Effector memory CD4-positive, alpha-beta T cell (primary cell): ENCODE measurements around the gene COL23A1.

ENCODE experiments used
- DNase-seq, 3 donors: peaks; one replicate each; pipeline ENCODE4 v3.0.0-alpha.2; 2020
- H3K27ac ChIP-seq: 2 replicates; pipeline ENCODE4 v1.7.0; 2013; ENCODE audit warnings: mild to moderate bottlenecking, low read length, moderate library complexity; ENCODE audit not compliant: insufficient read depth, poor library complexity, severe bottlenecking
- H3K27me3 ChIP-seq: replicated peaks from 2 replicates; pipeline ENCODE4 v1.7.0; 2013; ENCODE audit warnings: mild to moderate bottlenecking, low read length; ENCODE audit not compliant: insufficient read depth, control insufficient read depth, poor library complexity, severe bottlenecking
- H3K36me3 ChIP-seq: 2 replicates; pipeline ENCODE4 v1.7.0; 2013; ENCODE audit warnings: mild to moderate bottlenecking, low read length, moderate library complexity; ENCODE audit not compliant: control insufficient read depth, insufficient read depth
- H3K4me1 ChIP-seq: 2 replicates; pipeline ENCODE4 v1.7.0; 2013; ENCODE audit warnings: low read length, mild to moderate bottlenecking; ENCODE audit not compliant: control insufficient read depth, insufficient read depth, poor library complexity, severe bottlenecking
- H3K4me3 ChIP-seq: 2 replicates; pipeline ENCODE4 v1.7.0; 2013; ENCODE audit warnings: low read length, low read depth, mild to moderate bottlenecking; ENCODE audit not compliant: insufficient read depth, poor library complexity, severe bottlenecking
- H3K9me3 ChIP-seq: 2 replicates; pipeline ENCODE4 v1.7.0; 2013; ENCODE audit warnings: mild to moderate bottlenecking, low read length, moderate library complexity; ENCODE audit not compliant: control insufficient read depth

Gene COL23A1

DNA sequence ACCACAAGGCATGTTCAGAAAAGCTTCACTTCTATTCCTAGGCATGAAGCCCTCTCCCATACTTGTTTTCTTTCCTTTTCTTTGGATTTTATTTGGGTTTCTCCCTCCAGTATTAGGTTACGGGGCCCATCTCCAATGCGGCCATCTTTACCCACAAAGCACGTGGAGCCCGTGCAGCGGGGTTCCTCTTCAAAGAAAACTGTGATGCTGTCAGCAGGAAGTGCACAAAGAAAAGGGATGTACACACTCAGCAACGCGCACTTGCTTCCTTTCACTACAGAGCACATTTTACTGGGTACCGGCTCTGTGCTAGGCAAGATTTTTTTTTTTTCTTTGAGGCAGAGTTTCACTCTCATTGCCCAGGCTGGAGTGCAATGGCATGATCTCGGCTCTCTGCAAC is 106.6 kb downstream of the COL23A1 start:
- DNase-seq: peak in 2 of 3 donors; percentile 3 to 10

DNA sequence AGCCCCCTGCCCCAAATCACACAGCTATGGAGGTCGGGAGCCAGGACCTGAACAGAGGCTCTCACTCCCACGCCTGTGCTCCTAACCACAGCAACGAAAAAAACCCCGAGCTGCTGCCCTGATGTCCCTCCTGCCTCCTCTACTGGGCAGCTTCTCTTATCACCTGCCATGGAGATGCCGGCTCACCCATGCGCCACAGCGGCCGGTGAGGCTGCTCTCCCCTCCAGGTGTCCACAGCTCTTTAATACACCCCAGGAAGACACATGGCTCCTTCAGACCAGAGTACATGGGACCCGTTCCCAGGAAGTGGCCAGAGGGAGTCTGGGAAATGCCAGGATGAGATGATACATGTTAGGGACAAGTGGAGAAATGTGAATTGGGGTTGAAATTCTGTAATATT is 110.9 kb downstream of the COL23A1 start:
- H3K4me3 ChIP-seq: no peak overlapping the region
- H3K4me1 ChIP-seq: peaks cover 2% of the 10 kb centered on the region
- peaks cover 8% of the 10 kb centered on the region for H3K27me3 ChIP-seq
- DNase-seq: no peak
- no peaks in the 10 kb centered on the region for H3K9me3 ChIP-seq
- H3K36me3 ChIP-seq: no peaks in the 10 kb centered on the region
- H3K27ac ChIP-seq: no peak overlapping the region

More for the DNA sequence above, 106.6 kb downstream of the COL23A1 start:
- Histone ChIP-seq H3K4me1 (peaks cover 2% of the 10 kb centered on the region), H3K27me3 (no peaks in the 10 kb centered on the region), H3K9me3 (no peaks in the 10 kb centered on the region), H3K27ac (no peak overlapping the region), H3K4me3 (no peak overlapping the region), H3K36me3 (no peaks in the 10 kb centered on the region)

DNA sequence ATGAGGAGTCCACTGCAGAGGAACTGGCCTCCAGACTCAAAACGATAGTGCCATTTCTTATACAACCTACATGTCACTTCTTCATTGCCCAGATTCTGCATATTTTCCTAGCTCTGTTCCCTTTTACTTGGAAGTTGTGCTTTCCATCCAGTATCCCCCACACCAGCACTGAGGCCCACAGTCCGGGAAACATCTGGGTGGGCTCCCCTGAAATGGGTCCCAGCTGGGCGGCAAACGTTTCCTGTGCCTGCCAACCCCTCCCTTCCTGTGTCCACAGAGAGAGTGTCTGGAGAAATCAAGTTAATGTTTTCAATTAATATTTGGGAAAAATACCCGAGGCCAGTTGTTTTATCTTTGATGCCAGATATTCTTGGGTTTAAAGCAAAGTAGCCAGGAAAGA is 111.8 kb downstream of the COL23A1 start:
- H3K27ac ChIP-seq: no peak overlapping the region
- H3K36me3 ChIP-seq: no peaks in the 10 kb centered on the region
- no peak overlapping the region for H3K4me3 ChIP-seq
- H3K9me3 ChIP-seq: no peaks in the 10 kb centered on the region
- no peak for DNase-seq
- no peaks in the 10 kb centered on the region for H3K4me1 ChIP-seq
- peaks cover 9% of the 10 kb centered on the region for H3K27me3 ChIP-seq

DNA sequence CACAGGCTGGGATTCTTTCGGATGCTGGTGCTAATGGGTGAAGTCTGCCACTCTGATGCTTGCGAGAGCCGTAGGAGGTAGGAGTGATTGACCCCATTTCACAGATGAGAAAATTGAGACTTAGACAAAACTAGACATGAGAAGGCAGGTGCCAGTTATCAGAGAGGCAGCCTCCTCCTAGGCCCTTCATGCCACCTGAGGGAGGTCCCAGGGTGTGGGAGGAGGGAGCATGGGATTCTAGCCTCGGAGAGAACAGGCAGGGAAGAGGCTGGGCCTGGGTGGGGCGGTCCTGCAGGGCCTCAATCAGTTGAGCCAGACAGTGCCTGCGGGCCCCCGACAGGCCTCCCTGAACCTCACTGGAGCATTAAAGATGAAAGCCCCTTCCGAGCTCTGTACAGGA is 112.4 kb downstream of the COL23A1 start:
- no peaks in the 10 kb centered on the region for H3K4me1 ChIP-seq

DNA sequence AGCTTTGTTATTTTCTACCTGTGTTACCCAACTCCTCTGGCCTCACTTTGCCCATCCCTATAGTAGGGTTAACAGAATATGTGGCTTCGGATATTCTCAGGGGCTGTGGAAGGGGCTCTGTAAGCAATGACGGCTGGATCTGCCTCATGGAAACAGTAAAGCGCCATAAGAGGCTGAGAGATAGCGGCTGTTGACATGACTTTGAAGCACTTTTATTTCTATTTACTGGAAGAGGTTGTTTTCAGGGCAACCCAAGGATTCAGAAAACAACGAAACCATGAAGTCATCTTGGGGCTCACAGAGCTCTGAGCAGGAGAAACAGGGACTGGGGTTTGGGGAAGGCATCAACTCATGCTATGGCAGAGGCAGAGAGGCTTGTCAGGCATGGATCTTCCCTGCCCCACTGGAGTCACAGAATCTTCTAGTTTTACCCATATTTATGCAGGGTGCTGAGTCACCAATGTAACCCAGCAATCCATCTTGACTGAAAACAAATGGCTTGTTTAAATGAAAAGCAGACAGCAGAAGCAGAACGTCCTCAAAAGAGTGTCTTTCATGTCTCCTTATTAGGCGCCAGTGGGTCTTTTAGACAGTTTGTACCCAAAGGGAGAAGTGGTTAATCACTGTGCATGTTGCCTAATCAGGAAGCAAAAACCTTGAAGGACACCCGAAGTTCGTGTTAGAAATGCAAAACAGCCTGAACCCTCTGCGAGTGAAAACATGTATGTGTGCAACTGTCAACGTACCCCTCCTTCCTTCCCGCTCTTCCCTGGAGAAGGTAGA is 113.0 kb downstream of the COL23A1 start:
- Histone ChIP-seq H3K36me3 (no peaks in the 10 kb centered on the region), H3K27ac (no peak overlapping the region), H3K4me3 (no peak overlapping the region), H3K9me3 (no peaks in the 10 kb centered on the region), H3K27me3 (peaks cover 9% of the 10 kb centered on the region), H3K4me1 (no peaks in the 10 kb centered on the region)
- no peak for DNase-seq

More for the DNA sequence above, 112.4 kb downstream of the COL23A1 start:
- Histone ChIP-seq H3K36me3 (no peaks in the 10 kb centered on the region), H3K27ac (no peak overlapping the region), H3K4me3 (no peak overlapping the region), H3K9me3 (no peaks in the 10 kb centered on the region), H3K27me3 (peaks cover 9% of the 10 kb centered on the region)
- DNase-seq: no peak

DNA sequence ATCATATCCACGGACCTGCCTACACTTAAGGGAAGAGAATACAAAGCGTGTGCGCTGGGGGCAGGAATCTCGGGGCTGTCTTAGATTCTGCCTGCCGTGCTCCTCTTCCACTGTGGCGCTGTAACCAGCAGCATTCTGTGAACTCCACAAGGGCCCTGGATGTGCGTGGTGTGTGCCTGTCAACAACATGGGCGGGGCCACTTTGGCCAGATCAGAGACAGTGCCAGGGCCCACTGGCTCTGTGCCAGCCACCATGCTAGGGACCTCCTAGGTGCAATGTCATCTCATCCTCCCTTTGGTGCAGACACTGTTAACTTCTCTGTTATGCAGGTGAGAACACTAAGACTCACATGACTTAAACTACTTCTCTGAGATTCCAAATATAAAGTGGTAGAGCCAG is 113.7 kb downstream of the COL23A1 start:
- peaks cover 9% of the 10 kb centered on the region for H3K27me3 ChIP-seq
- no peak for DNase-seq
- H3K36me3 ChIP-seq: no peaks in the 10 kb centered on the region
- no peak overlapping the region for H3K4me3 ChIP-seq
- no peak overlapping the region for H3K27ac ChIP-seq
- H3K4me1 ChIP-seq: no peaks in the 10 kb centered on the region
- H3K9me3 ChIP-seq: no peaks in the 10 kb centered on the region

DNA sequence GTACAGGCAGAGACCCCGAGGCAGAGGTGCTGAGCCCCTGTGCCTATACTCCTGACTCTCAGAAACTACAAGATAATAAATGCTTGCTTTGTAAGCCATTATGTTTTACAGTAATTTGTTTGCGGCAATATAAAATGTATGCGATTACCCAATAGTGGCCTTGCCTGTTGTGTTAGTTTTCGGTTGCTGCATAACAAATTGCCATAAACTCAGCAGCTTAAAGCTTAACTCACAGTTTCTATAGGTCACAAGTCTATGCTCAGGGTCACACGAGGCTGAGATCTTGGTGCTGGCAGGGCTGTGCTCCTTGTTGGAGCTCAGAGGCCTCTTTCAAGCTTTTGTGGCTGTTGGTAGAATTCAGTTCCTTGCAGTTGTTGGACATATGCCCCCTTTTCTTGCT is 114.8 kb downstream of the COL23A1 start:
- Histone ChIP-seq H3K4me1 (no peaks in the 10 kb centered on the region), H3K36me3 (no peaks in the 10 kb centered on the region), H3K27me3 (peaks cover 9% of the 10 kb centered on the region), H3K9me3 (no peaks in the 10 kb centered on the region), H3K4me3 (no peak overlapping the region), H3K27ac (no peak overlapping the region)
- DNase-seq: no peak

DNA sequence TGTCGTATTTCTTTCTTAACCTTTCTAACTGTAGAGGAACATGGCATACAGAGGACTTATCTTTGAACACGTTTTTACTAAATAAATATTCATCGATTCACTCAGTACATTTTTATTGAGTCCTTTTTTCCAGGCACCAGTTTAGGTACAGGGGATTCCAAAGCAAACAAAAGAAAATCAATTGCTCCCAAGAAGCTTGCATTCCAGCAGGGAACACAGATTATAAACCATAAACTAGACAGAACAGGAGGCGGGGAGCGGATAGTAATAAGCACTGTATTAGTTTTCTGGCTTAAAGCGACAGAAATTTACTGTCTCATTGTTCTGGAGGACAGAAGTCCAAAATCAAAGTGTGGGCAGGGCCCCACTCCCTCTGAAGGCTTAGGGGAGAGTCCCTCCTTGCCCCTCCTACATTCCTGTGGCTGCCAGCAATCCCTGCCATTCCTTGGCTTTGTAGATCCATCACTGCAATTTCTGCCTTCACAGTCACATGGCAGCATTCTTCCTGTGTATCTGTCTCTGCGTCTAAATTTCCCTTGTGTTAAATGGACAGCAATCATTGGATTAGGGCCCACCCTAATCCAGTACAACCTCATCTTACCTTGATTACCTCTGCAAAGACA is 115.5 kb downstream of the COL23A1 start:
- H3K4me1 ChIP-seq: no peaks in the 10 kb centered on the region

DNA sequence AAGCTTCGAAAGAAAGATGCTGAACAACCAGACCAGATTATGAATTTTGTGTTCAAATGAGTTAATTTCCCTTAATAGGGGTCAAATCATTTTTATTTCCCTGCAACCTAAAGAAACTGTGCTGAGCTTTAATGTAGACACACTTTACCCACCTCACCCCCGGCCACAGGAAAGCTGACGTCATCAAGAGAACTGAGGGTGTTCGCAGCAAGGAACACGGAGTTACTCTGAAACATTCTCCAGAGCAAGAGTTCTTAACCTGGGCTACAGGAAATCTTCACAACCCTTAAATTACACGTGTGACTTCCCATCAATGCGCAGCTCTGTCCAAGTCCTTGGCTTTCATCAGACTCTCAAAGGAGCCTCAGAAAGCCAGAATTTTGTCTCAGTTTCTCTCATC is 116.3 kb downstream of the COL23A1 start:
- Histone ChIP-seq H3K27me3 (peaks cover 9% of the 10 kb centered on the region), H3K27ac (no peak overlapping the region), H3K9me3 (no peaks in the 10 kb centered on the region), H3K4me3 (no peak overlapping the region), H3K36me3 (no peaks in the 10 kb centered on the region), H3K4me1 (no peaks in the 10 kb centered on the region)
- no peak for DNase-seq

More for the DNA sequence above, 115.5 kb downstream of the COL23A1 start:
- Histone ChIP-seq H3K36me3 (no peaks in the 10 kb centered on the region), H3K27me3 (peaks cover 9% of the 10 kb centered on the region), H3K9me3 (no peaks in the 10 kb centered on the region), H3K27ac (no peak overlapping the region), H3K4me3 (no peak overlapping the region)
- DNase-seq: no peak

DNA sequence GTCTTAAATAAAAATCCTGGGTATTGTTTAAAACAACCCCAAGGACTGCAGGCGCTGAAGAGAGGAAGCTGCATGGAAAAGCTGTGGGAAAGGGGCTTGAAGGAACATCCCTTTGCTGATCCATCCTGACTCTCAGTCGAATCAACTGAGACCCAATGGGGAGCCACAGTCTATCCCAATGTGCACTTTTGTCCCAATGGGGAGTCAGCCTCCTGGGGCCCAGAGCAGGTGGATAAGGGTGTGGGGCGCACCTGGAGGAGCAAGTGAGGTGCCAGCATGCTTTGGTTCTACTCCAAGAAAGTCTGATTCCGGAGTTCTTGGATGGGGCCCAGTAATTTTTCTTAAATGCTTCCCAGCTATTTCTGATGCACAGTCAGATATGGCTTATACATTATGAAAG is 118.1 kb downstream of the COL23A1 start:
- H3K36me3 ChIP-seq: no peaks in the 10 kb centered on the region
- no peak for DNase-seq
- H3K27ac ChIP-seq: no peak overlapping the region
- no peaks in the 10 kb centered on the region for H3K4me1 ChIP-seq
- H3K27me3 ChIP-seq: peaks cover 9% of the 10 kb centered on the region
- H3K9me3 ChIP-seq: no peaks in the 10 kb centered on the region
- no peak overlapping the region for H3K4me3 ChIP-seq
